ENCODE data around the gene MOCS3.

The MOCS3 gene

DNA sequence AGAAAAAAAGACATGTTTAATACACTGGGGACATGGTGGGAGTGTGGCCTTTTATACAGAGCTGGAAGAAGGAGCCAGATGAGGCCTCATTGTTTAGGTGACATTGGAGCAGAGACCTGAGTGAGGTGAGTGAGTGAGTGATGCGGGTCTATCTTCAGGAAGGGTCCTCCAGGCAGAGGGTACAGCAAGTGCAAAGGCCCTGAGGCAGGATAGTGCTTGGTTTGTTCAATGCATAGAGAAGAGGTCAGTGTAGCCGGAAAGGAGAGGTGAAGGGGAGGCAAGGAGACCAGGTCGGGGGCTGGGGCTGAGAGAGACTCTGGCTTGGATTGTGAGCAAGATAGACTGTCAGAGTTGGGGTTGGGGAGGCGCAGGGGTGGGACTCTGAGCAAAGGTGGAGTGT lies 40.7 kb downstream of the MOCS3 start:
- in situ Hi-C loops (cut with MboI; ENCODE audit: low pct_unique_long_range_greater_than_20kb, low sequenced_read_pairs, unreplicated experiment) = loop anchor here (10.0 to 25.0 kb wide), 2 partner anchors 305 to 638 kb away; no protein-coding TSS in a partner anchor
- DNase-seq (ENCODE audit: low spot score) = no peak
- TF ChIP-seq, protein P1, sequence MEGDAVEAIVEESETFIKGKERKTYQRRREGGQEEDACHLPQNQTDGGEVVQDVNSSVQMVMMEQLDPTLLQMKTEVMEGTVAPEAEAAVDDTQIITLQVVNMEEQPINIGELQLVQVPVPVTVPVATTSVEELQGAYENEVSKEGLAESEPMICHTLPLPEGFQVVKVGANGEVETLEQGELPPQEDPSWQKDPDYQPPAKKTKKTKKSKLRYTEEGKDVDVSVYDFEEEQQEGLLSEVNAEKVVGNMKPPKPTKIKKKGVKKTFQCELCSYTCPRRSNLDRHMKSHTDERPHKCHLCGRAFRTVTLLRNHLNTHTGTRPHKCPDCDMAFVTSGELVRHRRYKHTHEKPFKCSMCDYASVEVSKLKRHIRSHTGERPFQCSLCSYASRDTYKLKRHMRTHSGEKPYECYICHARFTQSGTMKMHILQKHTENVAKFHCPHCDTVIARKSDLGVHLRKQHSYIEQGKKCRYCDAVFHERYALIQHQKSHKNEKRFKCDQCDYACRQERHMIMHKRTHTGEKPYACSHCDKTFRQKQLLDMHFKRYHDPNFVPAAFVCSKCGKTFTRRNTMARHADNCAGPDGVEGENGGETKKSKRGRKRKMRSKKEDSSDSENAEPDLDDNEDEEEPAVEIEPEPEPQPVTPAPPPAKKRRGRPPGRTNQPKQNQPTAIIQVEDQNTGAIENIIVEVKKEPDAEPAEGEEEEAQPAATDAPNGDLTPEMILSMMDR (IDR thresholded peaks at IDR 0.05; ENCODE audit: extremely low read depth, insufficient read depth, missing control alignments) = no peak

DNA sequence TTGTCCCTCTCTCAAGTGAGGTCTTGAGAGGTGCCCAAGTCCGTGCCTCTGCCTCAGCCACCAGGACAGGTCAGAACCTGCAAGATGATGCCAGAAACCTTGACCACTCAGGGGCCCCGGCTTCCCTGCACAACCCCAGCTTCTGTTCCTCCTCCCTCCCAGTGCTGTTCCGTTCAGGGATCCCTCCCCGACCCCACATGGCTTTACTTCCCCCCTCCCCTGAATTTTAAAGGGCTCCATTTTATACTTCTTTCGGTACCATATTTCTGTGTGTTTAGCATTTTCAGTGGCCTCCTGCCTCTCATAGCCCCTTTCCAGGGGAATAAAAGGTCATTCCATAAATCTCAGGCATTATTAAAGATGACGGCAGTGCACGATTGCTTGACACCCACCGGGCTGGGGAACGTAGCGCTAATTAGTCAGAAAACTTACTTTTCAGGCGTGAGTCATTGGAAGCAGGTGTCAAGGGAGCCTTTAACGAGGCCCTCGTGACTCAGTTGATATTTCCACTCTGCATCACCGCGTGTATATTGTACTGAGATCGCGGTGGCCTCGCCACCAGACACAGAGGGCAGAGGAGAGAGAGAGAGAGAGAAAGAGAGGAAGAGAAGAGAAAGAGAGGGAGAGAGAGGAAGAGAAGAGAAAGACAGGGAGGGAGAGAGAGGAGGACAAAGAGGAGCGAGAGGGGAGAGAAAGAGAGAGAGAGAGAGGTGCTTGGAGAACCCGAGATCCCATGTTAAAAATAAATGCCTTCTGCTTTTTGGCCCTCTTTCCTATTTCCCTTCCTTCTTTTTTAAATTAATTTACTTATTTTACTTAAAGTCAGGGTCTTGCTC lies 43.0 kb downstream of the MOCS3 start:
- in situ Hi-C loops (cut with MboI; ENCODE audit: low pct_unique_long_range_greater_than_20kb, low sequenced_read_pairs, unreplicated experiment) = no loop called here
- DNase-seq (ENCODE audit: low spot score) = no peak
- TF ChIP-seq, protein P1 (IDR thresholded peaks at IDR 0.05; ENCODE audit: extremely low read depth, insufficient read depth, missing control alignments) = no peak

DNA sequence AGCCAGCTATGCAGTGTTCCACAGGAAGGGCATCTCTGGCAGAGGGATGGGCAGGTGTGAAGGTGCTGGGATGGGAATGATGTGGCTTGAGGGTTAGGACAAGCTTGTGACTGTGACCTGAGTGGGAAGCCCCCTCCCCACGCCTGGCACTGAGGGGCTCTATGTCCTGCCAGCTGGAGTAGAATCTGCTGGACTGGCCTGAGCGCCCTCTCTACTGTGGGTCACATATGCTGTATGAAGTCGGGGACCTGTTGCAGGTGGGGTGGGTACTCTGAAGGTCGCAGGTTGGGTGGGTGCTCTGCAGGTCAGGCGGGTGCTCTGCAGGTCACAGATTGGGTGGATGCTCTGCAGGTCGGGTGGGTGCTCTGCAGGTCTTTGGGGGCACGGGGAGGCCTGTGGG lies 44.0 kb downstream of the MOCS3 start:
- DNase-seq (ENCODE audit: low spot score) = no peak
- TF ChIP-seq, protein P1 (IDR thresholded peaks at IDR 0.05; ENCODE audit: extremely low read depth, insufficient read depth, missing control alignments) = no peak
- in situ Hi-C loops (cut with MboI; ENCODE audit: low pct_unique_long_range_greater_than_20kb, low sequenced_read_pairs, unreplicated experiment) = no loop called here

DNA sequence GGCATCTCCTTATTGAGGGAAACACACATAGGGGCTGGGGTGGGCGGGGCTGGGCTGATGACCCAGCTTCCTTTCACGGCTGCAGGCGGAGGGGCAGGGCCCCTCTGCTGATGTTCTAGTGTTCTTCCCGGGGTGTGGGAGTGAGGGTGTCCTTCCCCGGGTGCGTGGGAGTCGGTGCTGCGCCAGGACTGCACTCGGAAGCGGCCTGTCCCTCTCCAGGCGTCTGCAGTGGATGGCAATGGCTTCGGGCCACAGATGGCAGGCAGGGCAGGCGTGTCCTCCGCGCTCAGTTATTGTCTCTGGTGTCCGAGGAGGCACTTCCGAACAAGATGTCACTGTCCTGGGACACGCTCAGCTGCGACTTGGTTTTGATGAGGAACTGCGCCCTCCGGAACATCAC lies 45.1 kb downstream of the MOCS3 start:
- in situ Hi-C loops (cut with MboI; ENCODE audit: low pct_unique_long_range_greater_than_20kb, low sequenced_read_pairs, unreplicated experiment) = no loop called here
- no peak for DNase-seq (ENCODE audit: low spot score)

DNA sequence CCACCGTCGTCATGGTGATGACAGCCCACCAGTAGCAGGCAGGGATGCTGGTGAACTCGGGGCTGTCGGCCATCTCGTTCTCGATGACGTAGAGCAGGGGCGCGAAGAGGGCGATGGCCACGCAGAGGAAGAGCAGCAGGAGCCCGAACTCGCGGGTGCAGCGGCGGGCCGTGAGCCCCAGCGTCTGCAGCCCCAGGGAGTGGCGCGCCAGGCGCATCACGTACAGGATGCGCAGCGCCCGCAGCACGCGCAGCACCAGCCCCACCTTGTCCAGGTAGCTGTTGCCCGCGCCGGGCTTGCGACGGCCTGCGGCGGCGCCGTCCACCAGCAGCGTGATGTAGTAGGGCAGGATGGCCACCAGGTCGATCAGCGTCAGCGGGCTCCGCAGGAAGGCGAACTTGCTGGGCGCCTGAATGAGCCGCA lies 45.7 kb downstream of the MOCS3 start:
- in situ Hi-C loops (cut with MboI; ENCODE audit: low pct_unique_long_range_greater_than_20kb, low sequenced_read_pairs, unreplicated experiment) = no loop called here
- TF ChIP-seq, protein P1 (IDR thresholded peaks at IDR 0.05; ENCODE audit: extremely low read depth, insufficient read depth, missing control alignments) = no peak
- DNase-seq (ENCODE audit: low spot score) = no peak

More for the DNA sequence above, 45.1 kb downstream of the MOCS3 start:
- TF ChIP-seq, protein P1 (IDR thresholded peaks at IDR 0.05; ENCODE audit: extremely low read depth, insufficient read depth, missing control alignments) = no peak

DNA sequence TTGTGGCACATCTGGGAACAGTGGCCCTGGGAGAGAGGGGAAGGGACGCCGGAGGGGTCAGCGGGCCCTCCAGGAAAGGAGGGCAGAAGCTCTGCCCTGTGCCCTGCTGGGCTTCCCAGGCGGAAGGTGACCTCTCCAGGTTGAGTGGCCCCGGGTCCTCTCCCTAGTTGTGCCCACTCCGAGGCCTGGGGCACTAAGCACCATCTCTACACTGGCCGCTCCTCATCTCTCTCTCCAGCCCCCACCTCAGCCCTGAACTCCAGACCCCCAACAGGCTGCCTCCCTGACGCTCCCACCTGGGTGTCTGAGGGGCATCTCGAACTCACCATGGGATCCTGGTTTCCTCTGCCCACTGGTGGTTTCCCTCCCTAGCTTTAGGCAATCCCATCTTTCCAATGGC lies 46.2 kb downstream of the MOCS3 start:
- DNase-seq (ENCODE audit: low spot score) = no peak
- TF ChIP-seq, protein P1 (IDR thresholded peaks at IDR 0.05; ENCODE audit: extremely low read depth, insufficient read depth, missing control alignments) = no peak
- in situ Hi-C loops (cut with MboI; ENCODE audit: low pct_unique_long_range_greater_than_20kb, low sequenced_read_pairs, unreplicated experiment) = no loop called here

All from GM13977 (cell line).